HL-60 (cell line): ENCODE data around the gene SYTL2.

ENCODE experiments used
- DNase-seq, 2 experiments: peaks; one replicate each; pipeline ENCODE4 v3.0.0-alpha.2; 2010 to 2020; ENCODE audit warnings: low read depth in 1 of 2, low spot score in 1 of 2
- H3K27ac ChIP-seq: fragments of 250-450 bp; sonication (Bioruptor Pico); replicated peaks from 2 replicates; pipeline ENCODE4 v1.5.1; 2020; ENCODE audit warnings: mild to moderate bottlenecking, moderate library complexity
- H3K27me3 ChIP-seq: fragments of 250-450 bp; sonication (Bioruptor Pico); 2 replicates; pipeline ENCODE4 v1.5.1; 2021; ENCODE audit warnings: mild to moderate bottlenecking, moderate library complexity; ENCODE audit not compliant: insufficient read depth, poor library complexity, severe bottlenecking
- H3K4me3 ChIP-seq: replicated peaks from 2 replicates; pipeline ENCODE4 v1.5.1; 2011; ENCODE audit warnings: mild to moderate bottlenecking, control low read depth, low read length; ENCODE audit not compliant: insufficient read depth
- CTCF ChIP-seq: IDR thresholded peaks from one replicate; pipeline ENCODE4 v1.5.1; 2011; ENCODE audit warnings: low read length, control low read depth, inconsistent platforms; ENCODE audit not compliant: insufficient read depth
- GABPA ChIP-seq: IDR thresholded peaks from 2 replicates; pipeline ENCODE4 v1.6.1; 2012; ENCODE audit warnings: low read depth
- POLR2AphosphoS5 ChIP-seq: IDR thresholded peaks from 2 replicates; pipeline ENCODE4 v1.6.1; 2012; ENCODE audit warnings: low read depth
- REST ChIP-seq: IDR thresholded peaks from 2 replicates; pipeline ENCODE4 v1.6.1; 2012; ENCODE audit warnings: low read depth; ENCODE audit not compliant: insufficient replicate concordance
- SPI1 ChIP-seq: IDR thresholded peaks from 2 replicates; pipeline ENCODE4 v1.6.1; 2012; ENCODE audit warnings: low read depth, mild to moderate bottlenecking, borderline replicate concordance

Gene SYTL2

DNA sequence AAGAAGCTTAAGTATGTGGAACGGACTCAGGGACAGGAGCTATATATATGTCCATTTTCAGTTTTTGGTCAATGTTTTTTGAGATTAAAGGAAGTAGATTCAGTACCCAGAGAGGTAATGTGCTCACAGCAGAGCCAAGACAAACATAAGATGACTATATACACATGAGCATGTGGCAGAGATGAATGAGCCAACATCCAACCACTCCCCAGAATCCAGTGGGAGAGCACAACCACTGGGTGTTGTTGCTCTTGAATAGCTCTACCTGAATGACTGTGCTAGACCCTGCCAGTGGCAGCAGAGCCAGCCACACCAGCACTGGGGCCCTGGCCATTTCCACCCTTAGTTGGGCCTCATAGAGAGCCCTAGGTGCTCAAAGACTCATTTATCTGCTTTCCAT is 10.7 kb upstream of the SYTL2 start:
- TF ChIP-seq POLR2AphosphoS5 (no peak), REST (no peak)
- H3K27ac ChIP-seq, result no peak overlapping the region
- H3K4me3 ChIP-seq, result no peak overlapping the region
- H3K27me3 ChIP-seq, result no peaks in the 10 kb centered on the region
- DNase-seq, result no peak

GRCh38 chr11:85819441-85819840 is 8.5 kb upstream of the SYTL2 start:
- TF ChIP-seq GABPA (no peak), REST (no peak), SPI1 (no peak)
- Histone ChIP-seq H3K4me3 (no peak overlapping the region), H3K27ac (no peak overlapping the region), H3K27me3 (no peaks in the 10 kb centered on the region)
- DNase-seq, result no peak

DNA sequence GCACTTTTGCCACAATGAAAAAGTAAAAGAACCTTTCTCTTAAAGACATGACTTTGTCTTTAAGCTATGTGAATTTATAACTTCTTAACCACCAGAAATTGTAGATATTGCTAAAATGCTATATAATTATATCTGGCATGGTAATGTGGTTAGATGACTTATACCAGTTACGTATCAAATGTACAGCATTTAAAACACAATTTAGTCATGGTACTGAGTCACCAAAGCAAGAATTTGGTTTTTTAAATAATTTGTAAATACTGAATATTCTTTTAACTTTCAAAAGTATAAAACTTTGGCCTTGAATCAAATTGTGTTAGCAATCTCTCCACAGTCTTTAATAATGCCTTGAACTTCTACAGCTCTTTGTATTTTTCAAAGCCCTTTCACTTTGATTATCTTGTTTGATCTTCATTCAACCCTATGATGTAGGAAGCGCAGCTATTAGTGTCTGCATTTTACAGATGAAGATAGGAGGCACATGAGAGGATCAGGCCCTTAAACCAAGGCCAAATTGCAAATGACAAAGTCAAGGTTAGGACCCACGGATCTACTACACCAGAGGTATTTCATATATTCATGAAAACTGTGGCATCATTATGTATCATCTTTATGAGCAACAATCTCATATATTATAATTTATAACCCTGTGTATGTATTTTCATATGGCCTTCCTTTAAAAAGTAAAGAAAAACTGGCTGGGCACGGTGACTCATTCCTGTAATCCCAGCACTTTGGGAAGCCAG is 4.4 kb upstream of the SYTL2 start:
- Histone ChIP-seq H3K27ac (no peak overlapping the region), H3K27me3 (peaks cover 2% of the 10 kb centered on the region), H3K4me3 (no peak overlapping the region)
- TF ChIP-seq REST, result no peak
- TF ChIP-seq POLR2AphosphoS5, result no peak
- TF ChIP-seq CTCF, result no peak
- no peak for TF ChIP-seq SPI1
- TF ChIP-seq GABPA, result no peak
- no peak for DNase-seq

- no peak for DNase-seq
- TF ChIP-seq GABPA, result no peak
- TF ChIP-seq REST, result no peak
- TF ChIP-seq SPI1, result no peak
- no peak for TF ChIP-seq CTCF
- no peak for TF ChIP-seq POLR2AphosphoS5
- Histone ChIP-seq H3K4me3 (no peak overlapping the region), H3K27me3 (peaks cover 5% of the 10 kb centered on the region), H3K27ac (no peak overlapping the region)
Measured at GRCh38 chr11:85813721-85814120, 2.8 kb upstream of the SYTL2 start.
